HG03354 (cell line): Measurements from ENCODE around the gene MVB12B.

Source experiments
- ATAC-seq: cut with Tn5 transposase; IDR thresholded peaks from one replicate; pipeline ENCODE4 v1.9.1; 2021; ENCODE audit warnings: mild to moderate bottlenecking; ENCODE audit not compliant: unreplicated experiment, poor library complexity, severe bottlenecking

Gene MVB12B

GRCh38 chr9:126479515-126479914 is 152.9 kb downstream of the MVB12B start:
- ATAC-seq = no peak

- no peak for ATAC-seq
These were observed 154.2 kb downstream of the MVB12B start for GRCh38 chr9:126480813-126481212.

- ATAC-seq = no peak
These were observed 155.2 kb downstream of the MVB12B start for GRCh38 chr9:126481862-126482261.

- no peak for ATAC-seq
These were observed 155.9 kb downstream of the MVB12B start for GRCh38 chr9:126482361-126483044.

- ATAC-seq = no peak
These were observed 156.9 kb downstream of the MVB12B start for GRCh38 chr9:126483468-126484073.

GRCh38 chr9:126485662-126486061 is 159.0 kb downstream of the MVB12B start:
- ATAC-seq = no peak

GRCh38 chr9:126486276-126486675 is 159.6 kb downstream of the MVB12B start:
- no peak for ATAC-seq

- no peak for ATAC-seq
These were observed 161.2 kb downstream of the MVB12B start for GRCh38 chr9:126487856-126488255.

GRCh38 chr9:126488310-126488709 is 161.7 kb downstream of the MVB12B start:
- ATAC-seq = no peak

- no peak for ATAC-seq
These were observed 162.3 kb downstream of the MVB12B start for GRCh38 chr9:126488881-126489404.

- ATAC-seq = no peak
These were observed 163.1 kb downstream of the MVB12B start for GRCh38 chr9:126489581-126490213.

GRCh38 chr9:126490214-126490631 is 163.6 kb downstream of the MVB12B start:
- no peak for ATAC-seq

GRCh38 chr9:126490871-126491567 is 164.4 kb downstream of the MVB12B start:
- no peak for ATAC-seq

- no peak for ATAC-seq
These were observed 164.9 kb downstream of the MVB12B start for GRCh38 chr9:126491568-126491879.

GRCh38 chr9:126491949-126492348 is 165.3 kb downstream of the MVB12B start:
- no peak for ATAC-seq

- no peak for ATAC-seq
These were observed 167.6 kb downstream of the MVB12B start for GRCh38 chr9:126494264-126494663.

- ATAC-seq = no peak
These were observed 168.1 kb downstream of the MVB12B start for GRCh38 chr9:126494746-126495145.

- no peak for ATAC-seq
These were observed 169.0 kb downstream of the MVB12B start for GRCh38 chr9:126495411-126496180.

GRCh38 chr9:126496181-126496576 is 169.6 kb downstream of the MVB12B start:
- no peak for ATAC-seq
